Loucy (cell line): ENCODE results near the gene PRKCE.

Experiments
- H2AFZ ChIP-seq: fragments of 200-600 bp; sonication (generic); 2 replicates; pipeline ENCODE4 v1.6.0; 2016; ENCODE audit warnings: antibody characterized with exemption, mild to moderate bottlenecking, low read length, moderate library complexity
- H3F3A ChIP-seq: fragments of 200-600 bp; 2 replicates; pipeline ENCODE4 v1.6.0; 2016; ENCODE audit warnings: antibody characterized with exemption, low read depth, mild to moderate bottlenecking
- H3K27me3 ChIP-seq: fragments of 200-600 bp; sonication (generic); 2 replicates; pipeline ENCODE4 v1.6.1; 2014; ENCODE audit warnings: low read length, mild to moderate bottlenecking; ENCODE audit not compliant: insufficient read depth, poor library complexity, severe bottlenecking
- H3K36me3 ChIP-seq: fragments of 200-600 bp; sonication (generic); 2 replicates; pipeline ENCODE4 v1.6.1; 2016; ENCODE audit warnings: low read length; ENCODE audit not compliant: insufficient read depth
- H3K4me1 ChIP-seq: fragments of 200-600 bp; sonication (generic); 2 replicates; pipeline ENCODE4 v1.5.1; 2014; ENCODE audit warnings: low read length, mild to moderate bottlenecking; ENCODE audit not compliant: insufficient read depth, poor library complexity, severe bottlenecking
- H3K4me2 ChIP-seq: fragments of 200-600 bp; sonication (generic); 2 replicates; pipeline ENCODE4 v1.6.0; 2014; ENCODE audit warnings: antibody characterized with exemption, low read length, low read depth, mild to moderate bottlenecking; ENCODE audit not compliant: poor library complexity, severe bottlenecking
- H3K4me3 ChIP-seq: fragments of 200-600 bp; sonication (generic); 2 replicates; pipeline ENCODE4 v1.5.1; 2014; ENCODE audit warnings: low read length, mild to moderate bottlenecking, mixed read lengths; ENCODE audit not compliant: poor library complexity, severe bottlenecking
- H3K79me2 ChIP-seq: fragments of 200-600 bp; sonication (generic); 2 replicates; pipeline ENCODE4 v1.6.1; 2014; ENCODE audit warnings: low read length; ENCODE audit not compliant: insufficient read depth
- H3K9ac ChIP-seq: fragments of 200-600 bp; sonication (generic); 2 replicates; pipeline ENCODE4 v1.6.0; 2014; ENCODE audit warnings: mild to moderate bottlenecking, low read depth, low read length, moderate library complexity; ENCODE audit not compliant: poor library complexity, severe bottlenecking
- H3K9me2 ChIP-seq: fragments of 200-600 bp; sonication (generic); replicated peaks from 2 replicates; pipeline ENCODE4 v1.6.1; 2016; ENCODE audit warnings: low read depth, low read length, mixed read lengths
- H3K9me3 ChIP-seq: fragments of 200-600 bp; sonication (generic); 2 replicates; pipeline ENCODE4 v1.6.1; 2014; ENCODE audit warnings: mild to moderate bottlenecking, antibody characterized with exemption, low read length, low read depth; ENCODE audit not compliant: insufficient read depth
- H4K20me1 ChIP-seq: fragments of 200-600 bp; sonication (generic); 2 replicates; pipeline ENCODE4 v1.6.0; 2014; ENCODE audit warnings: antibody characterized with exemption, low read length, mild to moderate bottlenecking; ENCODE audit not compliant: insufficient read depth, poor library complexity, severe bottlenecking
- EZH2phosphoT487 ChIP-seq: fragments of 200-600 bp; IDR thresholded peaks from 2 replicates; pipeline ENCODE4 v1.6.1; 2018; ENCODE audit warnings: antibody characterized with exemption, mild to moderate bottlenecking, moderate library complexity, borderline replicate concordance
- TF ChIP-seq, protein P1 (sequence below): fragments of 200-600 bp; sonication (generic); conservative IDR thresholded peaks from 2 replicates; pipeline ENCODE4 v1.5.1; 2014; ENCODE audit warnings: mild to moderate bottlenecking, antibody characterized with exemption, low read length

PRKCE gene

DNA sequence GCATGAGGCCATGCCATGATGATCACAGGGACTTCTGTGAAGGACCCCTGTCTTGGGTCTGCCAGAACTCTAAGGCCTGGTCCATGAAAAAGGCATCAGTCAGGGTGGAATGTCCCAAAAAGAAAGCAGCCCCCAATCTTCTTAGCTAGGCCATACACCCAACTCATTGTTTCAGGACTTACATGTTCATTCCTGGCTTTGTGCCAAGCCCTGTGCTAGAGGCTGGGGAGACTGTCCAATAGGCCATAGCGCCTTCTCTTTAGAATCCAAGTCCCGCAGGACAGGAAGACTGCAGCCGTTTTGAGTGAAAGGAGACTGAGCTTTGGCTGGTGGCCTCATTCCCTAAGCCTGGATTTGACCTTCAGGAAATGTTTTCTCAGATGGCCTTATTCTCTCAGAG, 247.3 kb downstream of the PRKCE start:
- Histone ChIP-seq H3K9ac (peak overlapping the region; percentile 25), H3K4me3 (no peak overlapping the region), H3K36me3 (no peaks in the 10 kb centered on the region), H3K9me3 (no peaks in the 10 kb centered on the region), H3K9me2 (no peaks in the 10 kb centered on the region), H2AFZ (no peak overlapping the region), H3K4me2 (no peak overlapping the region), H4K20me1 (no peaks in the 10 kb centered on the region), H3K4me1 (peaks cover 33% of the 10 kb centered on the region), H3K27me3 (no peaks in the 10 kb centered on the region), H3F3A (no peaks in the 10 kb centered on the region), H3K79me2 (peaks cover 30% of the 10 kb centered on the region; the same call in 1 of the 2 replicates)
- TF ChIP-seq, protein P1, sequence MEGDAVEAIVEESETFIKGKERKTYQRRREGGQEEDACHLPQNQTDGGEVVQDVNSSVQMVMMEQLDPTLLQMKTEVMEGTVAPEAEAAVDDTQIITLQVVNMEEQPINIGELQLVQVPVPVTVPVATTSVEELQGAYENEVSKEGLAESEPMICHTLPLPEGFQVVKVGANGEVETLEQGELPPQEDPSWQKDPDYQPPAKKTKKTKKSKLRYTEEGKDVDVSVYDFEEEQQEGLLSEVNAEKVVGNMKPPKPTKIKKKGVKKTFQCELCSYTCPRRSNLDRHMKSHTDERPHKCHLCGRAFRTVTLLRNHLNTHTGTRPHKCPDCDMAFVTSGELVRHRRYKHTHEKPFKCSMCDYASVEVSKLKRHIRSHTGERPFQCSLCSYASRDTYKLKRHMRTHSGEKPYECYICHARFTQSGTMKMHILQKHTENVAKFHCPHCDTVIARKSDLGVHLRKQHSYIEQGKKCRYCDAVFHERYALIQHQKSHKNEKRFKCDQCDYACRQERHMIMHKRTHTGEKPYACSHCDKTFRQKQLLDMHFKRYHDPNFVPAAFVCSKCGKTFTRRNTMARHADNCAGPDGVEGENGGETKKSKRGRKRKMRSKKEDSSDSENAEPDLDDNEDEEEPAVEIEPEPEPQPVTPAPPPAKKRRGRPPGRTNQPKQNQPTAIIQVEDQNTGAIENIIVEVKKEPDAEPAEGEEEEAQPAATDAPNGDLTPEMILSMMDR: no peak
- no peak for TF ChIP-seq EZH2phosphoT487

- H3F3A ChIP-seq: no peaks in the 10 kb centered on the region
- H4K20me1 ChIP-seq: no peaks in the 10 kb centered on the region
- H3K79me2 ChIP-seq: peaks cover 28% of the 10 kb centered on the region; the same call in 1 of the 2 replicates
- H3K9me2 ChIP-seq: no peaks in the 10 kb centered on the region
- no peak overlapping the region for H2AFZ ChIP-seq
- TF ChIP-seq, protein P1: no peak
- TF ChIP-seq EZH2phosphoT487: no peak
- H3K4me3 ChIP-seq: no peak overlapping the region
- H3K36me3 ChIP-seq: no peaks in the 10 kb centered on the region
- H3K9ac ChIP-seq: no peak overlapping the region
- H3K4me1 ChIP-seq: peaks cover 25% of the 10 kb centered on the region
- H3K9me3 ChIP-seq: no peaks in the 10 kb centered on the region
- H3K4me2 ChIP-seq: no peak overlapping the region
- H3K27me3 ChIP-seq: no peaks in the 10 kb centered on the region
Measured at GRCh38 chr2:45899926-45900325, 248.5 kb downstream of the PRKCE start.

DNA sequence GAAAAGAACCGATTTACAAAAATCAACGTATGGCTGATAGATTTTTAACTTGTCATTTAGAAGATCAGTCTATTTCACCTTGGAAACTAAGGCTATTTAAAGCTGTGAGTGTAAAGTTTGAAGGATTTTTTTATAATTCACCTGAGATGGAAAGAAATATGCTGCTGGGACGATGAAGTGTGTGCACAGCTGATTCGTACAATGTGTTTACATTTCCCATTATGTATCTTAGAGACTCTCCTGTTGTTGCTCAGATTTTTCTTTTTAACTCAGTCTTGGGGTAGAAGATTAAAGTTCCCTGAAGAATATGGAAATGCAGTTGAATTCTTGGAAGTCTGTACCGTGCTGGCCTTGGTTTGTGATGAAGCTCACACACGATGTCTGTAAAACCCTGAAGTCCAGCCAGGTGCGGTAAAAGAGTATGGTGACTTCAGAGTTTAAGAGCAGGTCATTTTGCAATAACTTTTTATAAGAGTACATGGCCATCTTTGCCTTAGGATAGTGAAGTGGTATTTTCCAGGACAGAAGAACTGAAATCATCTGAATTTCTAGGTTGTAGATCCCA, 250.1 kb downstream of the PRKCE start:
- Histone ChIP-seq H3K9me2 (no peaks in the 10 kb centered on the region), H3F3A (no peaks in the 10 kb centered on the region), H3K27me3 (no peaks in the 10 kb centered on the region), H3K79me2 (peaks cover 13% of the 10 kb centered on the region; the same call in 1 of the 2 replicates), H4K20me1 (no peaks in the 10 kb centered on the region), H3K4me3 (no peak overlapping the region), H3K4me1 (peaks cover 27% of the 10 kb centered on the region), H3K9me3 (no peaks in the 10 kb centered on the region), H2AFZ (no peak overlapping the region), H3K36me3 (no peaks in the 10 kb centered on the region), H3K9ac (no peak overlapping the region), H3K4me2 (no peak overlapping the region)
- TF ChIP-seq, protein P1: no peak
- TF ChIP-seq EZH2phosphoT487: no peak
